ENCODE results near the gene PKDCC. TPM values are rescaled to one million over a fixed set of nuclear protein-coding genes. Genes with fewer than 3 reads are reported as not detected.
A peak's percentile ranks its signal among the peaks of the same experiment; 100 is the strongest.

PKDCC gene
- polyA plus RNA-seq (2012; ENCODE audit: low read depth, missing spikeins): 1.3 TPM

- TF ChIP-seq PAX5 (IDR thresholded peaks at IDR 0.05; ENCODE audit: insufficient read depth, low read length, severe bottlenecking) (no peak), TAF1 (IDR thresholded peaks at IDR 0.05; ENCODE audit: low read depth, low read length) (no peak), POLR2A (IDR thresholded peaks at IDR 0.05; ENCODE audit: low read depth, low read length) (no peak), SPI1 (IDR thresholded peaks at IDR 0.05; ENCODE audit: low read depth, low read length) (no peak), POU2F2 (IDR thresholded peaks at IDR 0.05; ENCODE audit: low read depth, low read length) (no peak), POLR2AphosphoS5 (IDR thresholded peaks at IDR 0.05; ENCODE audit: low read depth, low read length) (no peak)
- FAIRE-seq: peak; percentile 33
- peak; percentile 83 for DNase-seq (ENCODE audit: insufficient read length, low spot score)
Observed at GRCh38 chr2:42047488-42048298, at the start of gene PKDCC. Gene PKDCC (plus strand): TSS chr2:42048021. CDS start chr2:42048200, 179 bp downstream.

GRCh38 chr2:41998186-41999127 is 49.4 kb upstream of the PKDCC start:
- TF ChIP-seq POU2F2 (IDR thresholded peaks at IDR 0.05; ENCODE audit: low read depth, low read length): no peak
- no peak for TF ChIP-seq SPI1 (IDR thresholded peaks at IDR 0.05; ENCODE audit: low read depth, low read length)
- no peak for TF ChIP-seq TAF1 (IDR thresholded peaks at IDR 0.05; ENCODE audit: low read depth, low read length)
- no peak for TF ChIP-seq POLR2A (IDR thresholded peaks at IDR 0.05; ENCODE audit: low read depth, low read length)
- TF ChIP-seq PAX5 (IDR thresholded peaks at IDR 0.05; ENCODE audit: insufficient read depth, low read length, severe bottlenecking): no peak
- TF ChIP-seq POLR2AphosphoS5 (IDR thresholded peaks at IDR 0.05; ENCODE audit: low read depth, low read length): no peak
- FAIRE-seq (no peak), DNase-seq (ENCODE audit: insufficient read length, low spot score) (no peak)

- TF ChIP-seq TAF1 (IDR thresholded peaks at IDR 0.05; ENCODE audit: low read depth, low read length) (no peak), SPI1 (IDR thresholded peaks at IDR 0.05; ENCODE audit: low read depth, low read length) (no peak), PAX5 (IDR thresholded peaks at IDR 0.05; ENCODE audit: insufficient read depth, low read length, severe bottlenecking) (no peak), POU2F2 (IDR thresholded peaks at IDR 0.05; ENCODE audit: low read depth, low read length) (no peak), POLR2AphosphoS5 (IDR thresholded peaks at IDR 0.05; ENCODE audit: low read depth, low read length) (no peak)
- FAIRE-seq (no peak), DNase-seq (ENCODE audit: insufficient read length, low spot score) (no peak)
Observed at GRCh38 chr2:41999128-41999480, 48.7 kb upstream of the PKDCC start.

- FAIRE-seq: no peak
- TF ChIP-seq PAX5 (IDR thresholded peaks at IDR 0.05; ENCODE audit: insufficient read depth, low read length, severe bottlenecking): no peak
- TF ChIP-seq SPI1 (IDR thresholded peaks at IDR 0.05; ENCODE audit: low read depth, low read length): no peak
- no peak for TF ChIP-seq POLR2AphosphoS5 (IDR thresholded peaks at IDR 0.05; ENCODE audit: low read depth, low read length)
- no peak for TF ChIP-seq TAF1 (IDR thresholded peaks at IDR 0.05; ENCODE audit: low read depth, low read length)
- no peak for TF ChIP-seq POU2F2 (IDR thresholded peaks at IDR 0.05; ENCODE audit: low read depth, low read length)
- TF ChIP-seq POLR2A (IDR thresholded peaks at IDR 0.05; ENCODE audit: low read depth, low read length): no peak
- DNase-seq (ENCODE audit: insufficient read length, low spot score): no peak
Observed at GRCh38 chr2:41999592-42000281, 48.1 kb upstream of the PKDCC start.

GRCh38 chr2:42001711-42002201 is 46.1 kb upstream of the PKDCC start:
- no peak for FAIRE-seq
- TF ChIP-seq POU2F2 (IDR thresholded peaks at IDR 0.05; ENCODE audit: low read depth, low read length) (no peak), POLR2AphosphoS5 (IDR thresholded peaks at IDR 0.05; ENCODE audit: low read depth, low read length) (no peak), PAX5 (IDR thresholded peaks at IDR 0.05; ENCODE audit: insufficient read depth, low read length, severe bottlenecking) (no peak), TAF1 (IDR thresholded peaks at IDR 0.05; ENCODE audit: low read depth, low read length) (no peak), SPI1 (IDR thresholded peaks at IDR 0.05; ENCODE audit: low read depth, low read length) (no peak), POLR2A (IDR thresholded peaks at IDR 0.05; ENCODE audit: low read depth, low read length) (no peak)
- DNase-seq (ENCODE audit: insufficient read length, low spot score): no peak

- TF ChIP-seq POU2F2 (IDR thresholded peaks at IDR 0.05; ENCODE audit: low read depth, low read length) (no peak), POLR2A (IDR thresholded peaks at IDR 0.05; ENCODE audit: low read depth, low read length) (no peak)
- DNase-seq (ENCODE audit: insufficient read length, low spot score) (no peak), FAIRE-seq (no peak)
Observed at GRCh38 chr2:42007551-42007950, 40.3 kb upstream of the PKDCC start.

GRCh38 chr2:42008241-42008921 is 39.4 kb upstream of the PKDCC start:
- DNase-seq (ENCODE audit: insufficient read length, low spot score): no peak
- no peak for FAIRE-seq
- TF ChIP-seq TAF1 (IDR thresholded peaks at IDR 0.05; ENCODE audit: low read depth, low read length) (no peak), PAX5 (IDR thresholded peaks at IDR 0.05; ENCODE audit: insufficient read depth, low read length, severe bottlenecking) (no peak), POU2F2 (IDR thresholded peaks at IDR 0.05; ENCODE audit: low read depth, low read length) (no peak), POLR2AphosphoS5 (IDR thresholded peaks at IDR 0.05; ENCODE audit: low read depth, low read length) (no peak), SPI1 (IDR thresholded peaks at IDR 0.05; ENCODE audit: low read depth, low read length) (no peak), POLR2A (IDR thresholded peaks at IDR 0.05; ENCODE audit: low read depth, low read length) (no peak)
